GM23248 (cell line): ENCODE measurements around the gene SLC30A2. TPM values are rescaled to one million over a fixed set of nuclear protein-coding genes. Genes with fewer than 3 reads are reported as not detected.

Experiments used
- DNase-seq: peaks from one replicate; pipeline ENCODE4 v3.0.0-alpha.2; 2015
- H2AFZ ChIP-seq: fragments of 200-600 bp; sonication (generic); 2 replicates; pipeline ENCODE4 v1.6.1; 2016; ENCODE audit warnings: antibody characterized with exemption
- H3F3A ChIP-seq: fragments of 200-600 bp; sonication (generic); 2 replicates; pipeline ENCODE4 v1.6.1; 2016; ENCODE audit warnings: mild to moderate bottlenecking, antibody characterized with exemption, mixed run types; ENCODE audit not compliant: insufficient read depth
- H3K27ac ChIP-seq: fragments of 200-600 bp; sonication (generic); 2 replicates; pipeline ENCODE4 v1.5.1; 2016; ENCODE audit warnings: mild to moderate bottlenecking
- H3K27me3 ChIP-seq: fragments of 200-600 bp; sonication (generic); replicated peaks from 2 replicates; pipeline ENCODE4 v1.6.1; 2016; ENCODE audit warnings: mild to moderate bottlenecking; ENCODE audit not compliant: insufficient read depth
- H3K36me3 ChIP-seq: fragments of 200-600 bp; sonication (generic); 2 replicates; pipeline ENCODE4 v1.6.1; 2016; ENCODE audit warnings: low read depth, mild to moderate bottlenecking
- H3K4me1 ChIP-seq: fragments of 200-600 bp; sonication (generic); 2 replicates; pipeline ENCODE4 v1.6.1; 2016; ENCODE audit warnings: mild to moderate bottlenecking; ENCODE audit not compliant: insufficient read depth
- H3K4me2 ChIP-seq: fragments of 200-600 bp; sonication (generic); one replicate; pipeline ENCODE4 v1.6.1; 2016; ENCODE audit warnings: mild to moderate bottlenecking; ENCODE audit not compliant: unreplicated experiment
- H3K4me3 ChIP-seq: fragments of 200-600 bp; sonication (generic); 2 replicates; pipeline ENCODE4 v1.5.1; 2016; ENCODE audit warnings: mild to moderate bottlenecking
- H3K79me2 ChIP-seq: fragments of 200-600 bp; sonication (generic); 2 replicates; pipeline ENCODE4 v1.6.1; 2016; ENCODE audit warnings: mild to moderate bottlenecking; ENCODE audit not compliant: insufficient read depth
- H3K9ac ChIP-seq: fragments of 200-600 bp; sonication (generic); 2 replicates; pipeline ENCODE4 v1.6.1; 2016; ENCODE audit warnings: mild to moderate bottlenecking
- H3K9me2 ChIP-seq: fragments of 200-600 bp; sonication (generic); 2 replicates; pipeline ENCODE4 v1.6.1; 2016; ENCODE audit warnings: mixed run types, mild to moderate bottlenecking, moderate library complexity; ENCODE audit not compliant: insufficient read depth
- H3K9me3 ChIP-seq: fragments of 200-600 bp; sonication (generic); one replicate; pipeline ENCODE4 v1.6.1; 2017; ENCODE audit warnings: low read depth
- H4K20me1 ChIP-seq: fragments of 200-600 bp; sonication (generic); 2 replicates; pipeline ENCODE4 v1.6.0; 2016; ENCODE audit not compliant: insufficient read depth
- EZH2 ChIP-seq: fragments of 200-600 bp; sonication (generic); IDR thresholded peaks from 2 replicates; pipeline ENCODE4 v1.6.1; 2018; ENCODE audit warnings: antibody characterized with exemption, mild to moderate bottlenecking; ENCODE audit not compliant: insufficient read depth, poor library complexity, severe bottlenecking
- EZH2phosphoT487 ChIP-seq: fragments of 200-600 bp; sonication (generic); IDR thresholded peaks from 2 replicates; pipeline ENCODE4 v1.6.1; 2018; ENCODE audit warnings: antibody characterized with exemption, moderate library complexity, mild to moderate bottlenecking, low read depth; ENCODE audit not compliant: insufficient read depth
- WGBS, 2 experiments: methylation state at CpG; one replicate each; pipeline ENCODE4 v1.1.6; 2015 to 2017; ENCODE audit warnings: low lambda C conversion rate in 2 of 2, low coverage in 1 of 2; ENCODE audit errors: missing lambda C conversion rate in 2 of 2; 5-methylcytosine and 5-hydroxymethylcytosine counted together
- in situ Hi-C: fragments of 300-500 bp; cut with MboI; formaldehyde crosslinking; loops from 2 replicates; pipeline ENCODE4 v1.15.0; 2020
- polyA plus RNA-seq: library from polyadenylated mRNA; unstranded; fragments of >200 nt; fragmentation: Nextera tagmentation; extraction: Ambion mirVana; gene quantifications from 2 replicates; pipeline ENCODE4 v1.2.1, GENCODE V29; 2016
- total RNA-seq: library from RNA; depleted of rRNA; stranded (reverse); fragments of >200 nt; shearing (Covaris generic); gene quantifications from 2 replicates; pipeline ENCODE4 v1.2.3, GENCODE V29; 2014

The SLC30A2 gene
- total and polyA plus RNA-seq, 2 experiments from 2014 or later: 0.14 TPM; not detected in 1

- peaks cover 61% of the 10 kb centered on the region for H3K27me3 ChIP-seq
- H3K4me3 ChIP-seq: no peak overlapping the region
- H3K9me2 ChIP-seq: no peaks in the 10 kb centered on the region
- H3F3A ChIP-seq: no peaks in the 10 kb centered on the region
- H4K20me1 ChIP-seq: no peaks in the 10 kb centered on the region
- in situ Hi-C loops: no loop called here
- H3K27ac ChIP-seq: no peak overlapping the region
- H3K36me3 ChIP-seq: no peaks in the 10 kb centered on the region
- H3K9ac ChIP-seq: no peak overlapping the region
- no peaks in the 10 kb centered on the region for H3K4me1 ChIP-seq
- DNase-seq: no peak
- 39 to 50% methylated on average over 2 of the region's 2 CpGs for whole genome bisulfite sequencing, 2 experiments
- no peak overlapping the region for H2AFZ ChIP-seq
- H3K9me3 ChIP-seq: no peaks in the 10 kb centered on the region
- TF ChIP-seq EZH2phosphoT487 (no peak), EZH2 (no peak)
- no peaks in the 10 kb centered on the region for H3K79me2 ChIP-seq
- no peak overlapping the region for H3K4me2 ChIP-seq
Observed at GRCh38 chr1:26043765-26044164, 2.2 kb downstream of the SLC30A2 start.

GRCh38 chr1:26041978-26042377 lies 3.9 kb downstream of the SLC30A2 start:
- Histone ChIP-seq H3K9me2 (no peaks in the 10 kb centered on the region), H3K4me2 (no peak overlapping the region), H3K27me3 (peaks cover 43% of the 10 kb centered on the region), H3K79me2 (no peaks in the 10 kb centered on the region), H2AFZ (no peak overlapping the region), H3F3A (no peaks in the 10 kb centered on the region), H3K4me3 (no peak overlapping the region), H3K9ac (no peak overlapping the region), H3K27ac (no peak overlapping the region), H3K36me3 (no peaks in the 10 kb centered on the region), H3K9me3 (no peaks in the 10 kb centered on the region), H3K4me1 (no peaks in the 10 kb centered on the region), H4K20me1 (no peaks in the 10 kb centered on the region)
- TF ChIP-seq EZH2phosphoT487 (no peak), EZH2 (no peak)
- in situ Hi-C loops: no loop called here
- 60 to 68% methylated on average over 4 of the region's 4 CpGs for WGBS, 2 experiments
- DNase-seq: no peak

- H3K4me3 ChIP-seq: no peak overlapping the region
- DNase-seq: no peak
- H3K79me2 ChIP-seq: no peaks in the 10 kb centered on the region
- no peak for TF ChIP-seq EZH2phosphoT487
- no peak for TF ChIP-seq EZH2
- no peak overlapping the region for H3K27ac ChIP-seq
- in situ Hi-C loops: no loop called here
- no peaks in the 10 kb centered on the region for H3K9me2 ChIP-seq
- no peak overlapping the region for H3K4me2 ChIP-seq
- no peaks in the 10 kb centered on the region for H4K20me1 ChIP-seq
- WGBS, 2 experiments: 34 to 46% methylated on average over 7 of the region's 7 CpGs
- H2AFZ ChIP-seq: no peak overlapping the region
- H3K36me3 ChIP-seq: no peaks in the 10 kb centered on the region
- no peaks in the 10 kb centered on the region for H3K9me3 ChIP-seq
- H3K4me1 ChIP-seq: peaks cover 2% of the 10 kb centered on the region; the same call in 1 of the 2 replicates
- H3K27me3 ChIP-seq: peaks cover 38% of the 10 kb centered on the region
- H3F3A ChIP-seq: no peaks in the 10 kb centered on the region
- H3K9ac ChIP-seq: no peak overlapping the region
Observed at GRCh38 chr1:26041401-26041800, 4.5 kb downstream of the SLC30A2 start.

GRCh38 chr1:26038904-26039303 lies 7.0 kb downstream of the SLC30A2 start:
- H3K4me3 ChIP-seq: no peak overlapping the region

GRCh38 chr1:26038477-26038876 lies 7.4 kb downstream of the SLC30A2 start:
- Histone ChIP-seq H4K20me1 (no peaks in the 10 kb centered on the region), H3K27me3 (peaks cover 12% of the 10 kb centered on the region; the same call in 1 of the 2 replicates), H2AFZ (no peak overlapping the region), H3K36me3 (no peaks in the 10 kb centered on the region), H3K4me2 (no peak overlapping the region), H3K9me3 (no peaks in the 10 kb centered on the region), H3K4me1 (peaks cover 5% of the 10 kb centered on the region; the same call in 1 of the 2 replicates), H3K79me2 (no peaks in the 10 kb centered on the region), H3K9ac (no peak overlapping the region), H3F3A (no peaks in the 10 kb centered on the region), H3K27ac (no peak overlapping the region), H3K9me2 (no peaks in the 10 kb centered on the region), H3K4me3 (no peak overlapping the region)
- no peak for DNase-seq
- 79 to 82% methylated on average over 6 of the region's 6 CpGs for WGBS, 2 experiments
- TF ChIP-seq EZH2phosphoT487: no peak
- TF ChIP-seq EZH2: no peak
- in situ Hi-C loops: no loop called here

More at GRCh38 chr1:26038904-26039303, 7.0 kb downstream of the SLC30A2 start:
- WGBS, 2 experiments: 58 to 59% methylated on average over 6 of the region's 6 CpGs
- Histone ChIP-seq H3K27me3 (peaks cover 13% of the 10 kb centered on the region; the same call in 1 of the 2 replicates), H3K4me1 (peaks cover 5% of the 10 kb centered on the region; the same call in 1 of the 2 replicates), H3K9me3 (no peaks in the 10 kb centered on the region), H3K27ac (no peak overlapping the region), H3K9ac (no peak overlapping the region), H4K20me1 (no peaks in the 10 kb centered on the region), H3K79me2 (no peaks in the 10 kb centered on the region), H2AFZ (no peak overlapping the region), H3K4me2 (no peak overlapping the region), H3K9me2 (no peaks in the 10 kb centered on the region), H3K36me3 (no peaks in the 10 kb centered on the region), H3F3A (no peaks in the 10 kb centered on the region)
- DNase-seq: no peak
- TF ChIP-seq EZH2phosphoT487: no peak
- TF ChIP-seq EZH2: no peak
- in situ Hi-C loops: no loop called here
